Measurements from ENCODE around the gene PPA2. TPM values are rescaled to one million over a fixed set of nuclear protein-coding genes. Genes with fewer than 3 reads are reported as not detected.
"Not testable (repeated sequence)": the region's sequence is repeated elsewhere in the genome, so short reads cannot be mapped to it uniquely, and the experiment has no call there.

Gene PPA2
- total RNA-seq, 1 donor from 2014 or later, result 83.7 TPM

DNA sequence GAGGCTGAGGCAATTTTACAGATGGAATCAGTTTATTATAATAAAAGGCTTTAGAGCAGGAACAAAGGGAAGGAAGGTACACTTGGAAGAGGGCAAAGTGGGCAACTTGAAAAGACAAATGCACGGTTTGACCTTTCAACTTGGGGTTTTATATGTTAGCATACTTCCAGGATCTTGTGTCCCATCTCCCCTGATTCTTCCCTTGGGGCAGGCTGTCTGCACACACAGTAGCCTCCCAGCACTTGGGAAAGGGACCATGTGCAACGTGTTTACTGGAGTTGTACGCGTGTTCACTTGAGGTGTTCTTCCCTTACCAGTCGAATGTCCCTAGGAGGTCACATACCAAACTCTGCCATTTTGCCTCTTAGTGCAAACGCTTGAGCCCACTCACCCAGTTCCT is 7.3 kb downstream of the PPA2 start:
- Histone ChIP-seq H3K27me3 (ENCODE audit: low read depth) (no peaks in the 10 kb centered on the region), H3K9me3 (replicated peaks) (no peaks in the 10 kb centered on the region), H3K36me3 (peaks cover 11% of the 10 kb centered on the region), H3K27ac (replicated peaks) (no peak overlapping the region), H3K4me3 (no peak overlapping the region), H3K4me1 (peaks cover 65% of the 10 kb centered on the region)
- TF ChIP-seq, protein P1, sequence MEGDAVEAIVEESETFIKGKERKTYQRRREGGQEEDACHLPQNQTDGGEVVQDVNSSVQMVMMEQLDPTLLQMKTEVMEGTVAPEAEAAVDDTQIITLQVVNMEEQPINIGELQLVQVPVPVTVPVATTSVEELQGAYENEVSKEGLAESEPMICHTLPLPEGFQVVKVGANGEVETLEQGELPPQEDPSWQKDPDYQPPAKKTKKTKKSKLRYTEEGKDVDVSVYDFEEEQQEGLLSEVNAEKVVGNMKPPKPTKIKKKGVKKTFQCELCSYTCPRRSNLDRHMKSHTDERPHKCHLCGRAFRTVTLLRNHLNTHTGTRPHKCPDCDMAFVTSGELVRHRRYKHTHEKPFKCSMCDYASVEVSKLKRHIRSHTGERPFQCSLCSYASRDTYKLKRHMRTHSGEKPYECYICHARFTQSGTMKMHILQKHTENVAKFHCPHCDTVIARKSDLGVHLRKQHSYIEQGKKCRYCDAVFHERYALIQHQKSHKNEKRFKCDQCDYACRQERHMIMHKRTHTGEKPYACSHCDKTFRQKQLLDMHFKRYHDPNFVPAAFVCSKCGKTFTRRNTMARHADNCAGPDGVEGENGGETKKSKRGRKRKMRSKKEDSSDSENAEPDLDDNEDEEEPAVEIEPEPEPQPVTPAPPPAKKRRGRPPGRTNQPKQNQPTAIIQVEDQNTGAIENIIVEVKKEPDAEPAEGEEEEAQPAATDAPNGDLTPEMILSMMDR (IDR thresholded peaks at IDR 0.05; ENCODE audit: borderline replicate concordance), result no peak
- no peak for DNase-seq
- intact Hi-C loops (cut with micrococcal nuclease), result no loop called here

GRCh38 chr4:105464563-105464962 is 9.3 kb downstream of the PPA2 start:
- H3K4me1 ChIP-seq, result peaks cover 56% of the 10 kb centered on the region
- intact Hi-C loops (cut with micrococcal nuclease); H3K4me3 ChIP-seq; H3K27me3 ChIP-seq (ENCODE audit: low read depth); H3K9me3 ChIP-seq (replicated peaks); DNase-seq; H3K27ac ChIP-seq (replicated peaks): not testable (repeated sequence)
- peaks cover 11% of the 10 kb centered on the region for H3K36me3 ChIP-seq

GRCh38 chr4:105462576-105462975 is 11.3 kb downstream of the PPA2 start:
- H3K9me3 ChIP-seq (replicated peaks), result no peaks in the 10 kb centered on the region
- no peaks in the 10 kb centered on the region for H3K27me3 ChIP-seq (ENCODE audit: low read depth)
- no peak overlapping the region for H3K27ac ChIP-seq (replicated peaks)
- intact Hi-C loops (cut with micrococcal nuclease), result no loop called here
- peaks cover 36% of the 10 kb centered on the region for H3K4me1 ChIP-seq
- no peak overlapping the region for H3K4me3 ChIP-seq
- peaks cover 11% of the 10 kb centered on the region for H3K36me3 ChIP-seq
- no peak for DNase-seq
- TF ChIP-seq, protein P1 (IDR thresholded peaks at IDR 0.05; ENCODE audit: borderline replicate concordance), result no peak

DNA sequence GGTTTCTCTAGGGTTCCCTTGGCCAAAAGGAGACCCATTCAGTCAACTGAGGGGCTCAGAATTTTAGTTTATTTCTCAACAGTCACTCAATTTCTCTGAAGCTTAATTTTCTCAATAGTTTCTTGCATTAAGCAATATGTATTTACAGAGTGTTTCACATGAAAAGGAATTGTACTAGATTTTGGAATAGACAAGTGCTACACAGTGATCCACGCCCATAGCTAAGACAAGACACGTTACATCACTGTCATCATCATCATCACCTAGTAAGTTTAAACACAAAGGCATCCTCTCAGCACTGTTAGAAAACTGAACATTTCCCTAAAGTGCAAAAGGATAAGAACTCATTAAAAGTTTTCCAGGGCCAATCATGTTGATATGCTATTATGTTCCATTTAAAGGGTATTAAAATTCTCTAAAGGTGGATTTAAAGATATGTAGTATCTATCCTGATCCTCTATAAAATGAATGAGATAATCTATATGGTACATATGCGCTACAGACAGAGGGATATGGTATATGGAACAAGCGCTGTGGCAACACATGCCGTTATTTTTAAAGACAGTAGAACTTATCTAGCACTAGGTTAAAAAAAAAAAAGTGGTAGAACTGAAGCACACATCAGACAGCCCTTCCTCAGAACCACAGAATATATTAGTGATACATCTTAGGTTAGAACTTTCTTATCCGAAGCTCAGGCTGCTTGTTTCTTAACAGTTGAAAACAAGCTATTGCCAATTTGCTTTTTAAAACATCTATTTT is 12.1 kb downstream of the PPA2 start:
- Histone ChIP-seq H3K36me3 (peaks cover 10% of the 10 kb centered on the region), H3K4me1 (peaks cover 41% of the 10 kb centered on the region), H3K27ac (replicated peaks) (no peak overlapping the region), H3K27me3 (ENCODE audit: low read depth) (no peaks in the 10 kb centered on the region), H3K9me3 (replicated peaks) (no peaks in the 10 kb centered on the region), H3K4me3 (no peak overlapping the region)
- intact Hi-C loops (cut with micrococcal nuclease), result no loop called here
- TF ChIP-seq, protein P1 (IDR thresholded peaks at IDR 0.05; ENCODE audit: borderline replicate concordance), result no peak
- no peak for DNase-seq

DNA sequence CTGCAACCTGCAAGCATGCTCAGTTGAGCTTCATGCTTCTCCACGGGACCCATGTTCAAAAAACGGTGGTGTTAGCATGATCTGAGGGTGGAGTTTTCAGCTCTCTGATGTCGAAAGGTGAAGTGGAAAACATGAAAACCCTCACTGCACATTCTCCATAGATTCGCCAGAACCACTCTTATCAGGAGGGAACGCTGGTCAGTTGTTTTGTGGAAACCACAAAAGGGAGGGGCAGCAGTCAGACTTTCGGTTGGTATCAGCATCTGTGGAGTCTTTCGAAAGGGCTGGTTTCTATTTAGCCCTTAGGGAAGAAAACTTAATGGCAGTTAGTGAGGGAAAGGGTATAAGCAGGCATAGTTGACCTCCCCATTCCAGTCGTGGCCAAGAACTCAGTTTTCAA is 12.6 kb downstream of the PPA2 start:
- no peaks in the 10 kb centered on the region for H3K27me3 ChIP-seq (ENCODE audit: low read depth)
- intact Hi-C loops (cut with micrococcal nuclease), result no loop called here
- TF ChIP-seq, protein P1 (IDR thresholded peaks at IDR 0.05; ENCODE audit: borderline replicate concordance), result no peak
- no peak for DNase-seq
- no peak overlapping the region for H3K4me3 ChIP-seq
- H3K4me1 ChIP-seq, result peaks cover 47% of the 10 kb centered on the region
- H3K27ac ChIP-seq (replicated peaks), result no peak overlapping the region
- peaks cover 7% of the 10 kb centered on the region for H3K36me3 ChIP-seq
- H3K9me3 ChIP-seq (replicated peaks), result no peaks in the 10 kb centered on the region

DNA sequence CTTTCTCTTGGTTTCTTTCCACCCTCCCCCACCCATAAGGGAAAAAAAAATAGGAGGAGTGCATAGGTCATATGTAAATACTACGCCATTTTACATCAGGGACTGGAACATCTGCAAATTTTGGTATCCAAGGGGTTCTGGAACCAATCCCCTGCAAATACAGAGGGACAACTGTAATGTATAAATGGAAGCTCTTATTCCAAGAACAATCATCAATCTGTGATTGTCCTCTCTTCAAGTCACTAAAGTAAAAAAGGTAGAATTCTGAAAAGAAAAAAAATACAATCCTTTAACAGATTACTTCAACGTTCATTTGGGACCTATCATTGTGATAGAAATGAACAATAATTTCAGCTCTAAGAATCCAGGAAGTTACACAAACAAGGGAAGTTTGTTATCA is 13.6 kb downstream of the PPA2 start:
- H3K27me3 ChIP-seq (ENCODE audit: low read depth), result no peaks in the 10 kb centered on the region
- H3K4me1 ChIP-seq, result peaks cover 56% of the 10 kb centered on the region
- TF ChIP-seq, protein P1 (IDR thresholded peaks at IDR 0.05; ENCODE audit: borderline replicate concordance), result no peak
- H3K9me3 ChIP-seq (replicated peaks), result no peaks in the 10 kb centered on the region
- no peak overlapping the region for H3K4me3 ChIP-seq
- intact Hi-C loops (cut with micrococcal nuclease), result no loop called here
- no peak overlapping the region for H3K27ac ChIP-seq (replicated peaks)
- DNase-seq, result no peak
- H3K36me3 ChIP-seq, result peaks cover 5% of the 10 kb centered on the region

- H3K9me3 ChIP-seq (replicated peaks); H3K36me3 ChIP-seq; DNase-seq; intact Hi-C loops (cut with micrococcal nuclease); H3K27ac ChIP-seq (replicated peaks); H3K4me3 ChIP-seq; H3K27me3 ChIP-seq (ENCODE audit: low read depth): not testable (repeated sequence)
- peaks cover 60% of the 10 kb centered on the region for H3K4me1 ChIP-seq
These were observed 15.3 kb downstream of the PPA2 start for GRCh38 chr4:105458541-105458940.
